ENCODE results near the gene GUCD1. TPM values are rescaled to one million over a fixed set of nuclear protein-coding genes. Genes with fewer than 3 reads are reported as not detected.
A peak's percentile ranks its signal among the peaks of the same experiment; 100 is the strongest.
"Not testable (repeated sequence)": the region's sequence is repeated elsewhere in the genome, so short reads cannot be mapped to it uniquely, and the experiment has no call there.

The GUCD1 gene
- total and polyA plus RNA-seq, 9 donors: 67.1 to 81.1 (median 72.5) TPM

DNA sequence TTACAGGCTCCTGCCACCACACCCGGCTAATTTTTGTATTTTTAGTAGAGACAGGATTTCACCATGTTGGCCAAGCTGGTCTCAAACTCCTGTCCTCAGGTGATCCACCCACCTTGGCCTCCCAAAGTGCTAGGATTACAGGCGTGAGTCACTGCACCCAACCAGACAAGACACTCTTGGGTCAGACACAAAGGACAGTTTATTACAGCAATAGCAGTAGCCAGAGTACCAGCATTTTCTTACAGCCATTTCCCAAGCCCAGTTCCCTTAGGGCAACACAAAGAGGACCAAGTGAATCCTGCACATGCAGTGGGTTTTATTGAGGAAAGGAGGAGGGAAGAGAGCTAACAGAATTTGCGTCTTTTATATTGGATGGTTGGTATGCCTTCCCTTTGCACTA lies 24.0 kb downstream of the GUCD1 start:
- not testable (repeated sequence) for H3K9me3 ChIP-seq (replicated peaks; ENCODE audit: control insufficient read depth, low read depth, low read length); DNase-seq; H3K36me3 ChIP-seq (ENCODE audit: control insufficient read depth, insufficient read depth, low read length); H3K4me3 ChIP-seq (ENCODE audit: low read length); H3K27me3 ChIP-seq (ENCODE audit: control insufficient read depth, insufficient read depth, low read length); H3K4me1 ChIP-seq (ENCODE audit: control insufficient read depth, insufficient read depth, low read length); H3K27ac ChIP-seq (ENCODE audit: low read length)
- WGBS (ENCODE audit: insufficient coverage): 56% methylated on average over 1 of the region's 3 CpGs

DNA sequence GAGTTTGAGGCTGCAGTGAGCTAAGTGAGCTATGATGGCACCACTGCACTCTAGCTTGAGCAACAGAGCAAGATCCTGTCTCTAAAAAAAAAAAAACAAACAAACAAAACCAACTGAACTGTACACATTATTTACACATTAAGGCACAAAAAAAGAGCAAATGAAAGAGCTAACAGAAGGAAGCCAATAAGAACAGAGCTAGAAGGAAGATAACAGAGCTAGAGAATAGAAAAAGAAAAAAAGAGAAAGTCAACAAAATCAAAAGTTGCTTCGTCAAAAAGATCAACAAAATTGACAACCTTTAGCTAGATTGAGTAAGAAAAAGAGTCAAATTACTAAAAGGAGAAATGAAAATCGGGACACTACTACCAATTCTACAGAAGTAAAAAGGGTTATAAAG lies 25.0 kb downstream of the GUCD1 start:
- peaks cover 3% of the 10 kb centered on the region for H3K4me1 ChIP-seq (ENCODE audit: control insufficient read depth, insufficient read depth, low read length)
- no peak overlapping the region for H3K4me3 ChIP-seq (ENCODE audit: low read length)
- no peaks in the 10 kb centered on the region for H3K27me3 ChIP-seq (ENCODE audit: control insufficient read depth, insufficient read depth, low read length)
- no CpG with 5 or more reads among the region's 2 CpGs for WGBS (ENCODE audit: insufficient coverage)
- no peaks in the 10 kb centered on the region for H3K9me3 ChIP-seq (replicated peaks; ENCODE audit: control insufficient read depth, low read depth, low read length)
- no peaks in the 10 kb centered on the region for H3K36me3 ChIP-seq (ENCODE audit: control insufficient read depth, insufficient read depth, low read length)
- no peak overlapping the region for H3K27ac ChIP-seq (ENCODE audit: low read length)
- no peak for DNase-seq

- no peak for DNase-seq
- WGBS (ENCODE audit: insufficient coverage): 58% methylated on average over 1 of the region's 2 CpGs
- no peaks in the 10 kb centered on the region for H3K36me3 ChIP-seq (ENCODE audit: control insufficient read depth, insufficient read depth, low read length)
Measured at GRCh38 chr22:24526191-24526590, 28.7 kb downstream of the GUCD1 start.

GRCh38 chr22:24525416-24526037 lies 29.4 kb downstream of the GUCD1 start:
- no peaks in the 10 kb centered on the region for H3K36me3 ChIP-seq (ENCODE audit: control insufficient read depth, insufficient read depth, low read length)
- peak; percentile 73 for DNase-seq
- no peak overlapping the region for H3K27ac ChIP-seq (ENCODE audit: low read length)

More at GRCh38 chr22:24526191-24526590, 28.7 kb downstream of the GUCD1 start:
- Histone ChIP-seq H3K27me3 (ENCODE audit: control insufficient read depth, insufficient read depth, low read length) (no peaks in the 10 kb centered on the region), H3K4me3 (ENCODE audit: low read length) (no peak overlapping the region), H3K9me3 (replicated peaks; ENCODE audit: control insufficient read depth, low read depth, low read length) (no peaks in the 10 kb centered on the region), H3K27ac (ENCODE audit: low read length) (no peak overlapping the region), H3K4me1 (ENCODE audit: control insufficient read depth, insufficient read depth, low read length) (peaks cover 3% of the 10 kb centered on the region)

DNA sequence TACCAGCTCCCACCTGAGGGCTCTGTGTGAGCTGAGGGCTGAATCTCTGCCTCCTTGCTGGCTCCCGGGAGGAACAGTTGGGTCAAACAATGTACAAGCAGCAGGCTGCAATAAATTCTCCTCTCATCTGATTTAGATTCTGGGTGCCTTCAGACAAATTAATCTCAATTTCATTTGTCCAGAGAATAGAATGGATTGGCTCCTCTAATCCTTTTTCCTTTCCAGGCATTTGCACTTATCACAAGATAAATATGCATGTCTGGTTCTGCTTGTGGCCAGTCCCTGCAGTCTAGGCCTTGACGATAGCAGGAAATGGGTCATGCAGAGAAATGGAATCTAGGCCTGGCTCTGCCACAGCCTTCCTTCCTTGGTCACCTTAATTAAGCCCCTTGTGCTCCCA lies 31.1 kb downstream of the GUCD1 start:
- Histone ChIP-seq H3K4me3 (ENCODE audit: low read length) (no peak overlapping the region), H3K27ac (ENCODE audit: low read length) (no peak overlapping the region), H3K36me3 (ENCODE audit: control insufficient read depth, insufficient read depth, low read length) (no peaks in the 10 kb centered on the region), H3K27me3 (ENCODE audit: control insufficient read depth, insufficient read depth, low read length) (no peaks in the 10 kb centered on the region), H3K4me1 (ENCODE audit: control insufficient read depth, insufficient read depth, low read length) (peaks cover 8% of the 10 kb centered on the region), H3K9me3 (replicated peaks; ENCODE audit: control insufficient read depth, low read depth, low read length) (no peaks in the 10 kb centered on the region)
- no peak for DNase-seq
- WGBS (ENCODE audit: insufficient coverage): 41% methylated on average over 2 of the region's 2 CpGs

More at GRCh38 chr22:24525416-24526037, 29.4 kb downstream of the GUCD1 start:
- Histone ChIP-seq H3K4me1 (ENCODE audit: control insufficient read depth, insufficient read depth, low read length) (peaks cover 3% of the 10 kb centered on the region), H3K4me3 (ENCODE audit: low read length) (no peak overlapping the region), H3K27me3 (ENCODE audit: control insufficient read depth, insufficient read depth, low read length) (no peaks in the 10 kb centered on the region), H3K9me3 (replicated peaks; ENCODE audit: control insufficient read depth, low read depth, low read length) (no peaks in the 10 kb centered on the region)
- WGBS (ENCODE audit: insufficient coverage): 22% methylated on average over 4 of the region's 12 CpGs

DNA sequence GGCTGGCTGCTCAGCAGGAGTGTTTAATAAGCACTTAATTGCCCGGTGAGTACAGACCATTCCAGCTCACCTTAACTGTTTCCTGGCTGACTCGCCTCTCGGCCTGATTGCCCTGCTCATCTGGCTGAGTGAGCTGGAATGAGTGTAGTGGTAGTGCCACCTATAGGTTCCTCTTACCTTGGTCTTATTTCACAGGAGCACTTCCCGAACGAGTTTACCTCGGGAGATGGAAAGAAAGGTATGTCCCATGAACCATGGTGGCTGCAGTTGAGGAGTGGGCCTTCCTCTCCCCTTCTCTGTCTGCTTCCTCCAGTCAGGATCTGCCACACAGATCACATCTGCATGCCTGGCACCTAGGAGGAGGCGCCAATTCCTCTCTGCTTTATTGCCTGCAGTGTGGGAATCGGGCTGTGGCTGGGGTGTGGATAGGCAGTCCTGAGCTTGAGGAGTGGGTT lies 33.1 kb downstream of the GUCD1 start:
- Histone ChIP-seq H3K27me3 (ENCODE audit: control insufficient read depth, insufficient read depth, low read length) (no peaks in the 10 kb centered on the region), H3K27ac (ENCODE audit: low read length) (no peak overlapping the region), H3K36me3 (ENCODE audit: control insufficient read depth, insufficient read depth, low read length) (no peaks in the 10 kb centered on the region), H3K9me3 (replicated peaks; ENCODE audit: control insufficient read depth, low read depth, low read length) (no peaks in the 10 kb centered on the region), H3K4me3 (ENCODE audit: low read length) (no peak overlapping the region), H3K4me1 (ENCODE audit: control insufficient read depth, insufficient read depth, low read length) (peaks cover 8% of the 10 kb centered on the region)
- DNase-seq: peak; percentile 52
- WGBS (ENCODE audit: insufficient coverage): 17% methylated on average over 2 of the region's 8 CpGs

- H3K36me3 ChIP-seq (ENCODE audit: control insufficient read depth, insufficient read depth, low read length): no peaks in the 10 kb centered on the region
- WGBS (ENCODE audit: insufficient coverage): 90% methylated on average over 2 of the region's 5 CpGs
- H3K27me3 ChIP-seq (ENCODE audit: control insufficient read depth, insufficient read depth, low read length): no peaks in the 10 kb centered on the region
- no peaks in the 10 kb centered on the region for H3K9me3 ChIP-seq (replicated peaks; ENCODE audit: control insufficient read depth, low read depth, low read length)
- H3K4me1 ChIP-seq (ENCODE audit: control insufficient read depth, insufficient read depth, low read length): peaks cover 15% of the 10 kb centered on the region
- DNase-seq: no peak
- no peak overlapping the region for H3K4me3 ChIP-seq (ENCODE audit: low read length)
- H3K27ac ChIP-seq (ENCODE audit: low read length): no peak overlapping the region
Measured at GRCh38 chr22:24519496-24519895, 35.4 kb downstream of the GUCD1 start.

DNA sequence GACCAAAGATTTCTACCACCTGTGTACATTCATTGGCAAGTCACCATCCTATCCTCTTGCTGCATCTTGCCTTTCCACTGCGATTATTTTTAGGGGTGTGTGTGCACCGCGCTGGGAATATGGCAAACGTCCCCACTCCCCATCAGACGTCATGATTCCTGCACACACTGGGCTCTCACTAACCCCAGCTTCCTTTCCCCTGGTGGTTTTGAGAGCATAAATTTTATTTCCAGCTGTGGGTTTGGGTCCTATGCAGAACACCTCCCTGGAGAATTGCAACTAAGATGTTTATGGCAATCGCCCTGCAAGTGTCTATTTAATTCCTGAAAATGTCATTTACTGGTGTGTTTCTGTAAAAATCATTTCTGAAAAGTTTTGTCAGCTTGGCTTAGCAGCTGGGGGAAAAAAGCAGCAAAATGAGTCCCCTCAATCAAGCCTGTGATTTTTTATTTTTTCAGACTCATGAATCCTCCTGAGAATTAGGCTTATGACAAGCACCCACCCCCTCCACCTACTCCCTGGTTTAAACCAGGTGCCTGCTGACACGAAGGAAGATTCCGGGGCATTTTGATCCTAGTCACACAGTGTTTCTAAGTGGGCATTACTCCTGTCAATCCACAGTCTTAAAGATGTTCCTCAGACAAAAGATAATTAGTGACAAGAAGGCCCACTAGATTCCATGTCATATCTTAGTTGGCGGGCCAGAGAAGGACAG lies 36.0 kb downstream of the GUCD1 start:
- WGBS (ENCODE audit: insufficient coverage): 70% methylated on average over 2 of the region's 9 CpGs
- Histone ChIP-seq H3K9me3 (replicated peaks; ENCODE audit: control insufficient read depth, low read depth, low read length) (no peaks in the 10 kb centered on the region), H3K27me3 (ENCODE audit: control insufficient read depth, insufficient read depth, low read length) (no peaks in the 10 kb centered on the region), H3K4me1 (ENCODE audit: control insufficient read depth, insufficient read depth, low read length) (peaks cover 19% of the 10 kb centered on the region), H3K4me3 (ENCODE audit: low read length) (no peak overlapping the region), H3K36me3 (ENCODE audit: control insufficient read depth, insufficient read depth, low read length) (no peaks in the 10 kb centered on the region), H3K27ac (ENCODE audit: low read length) (no peak overlapping the region)
- peak; percentile 49 for DNase-seq

DNA sequence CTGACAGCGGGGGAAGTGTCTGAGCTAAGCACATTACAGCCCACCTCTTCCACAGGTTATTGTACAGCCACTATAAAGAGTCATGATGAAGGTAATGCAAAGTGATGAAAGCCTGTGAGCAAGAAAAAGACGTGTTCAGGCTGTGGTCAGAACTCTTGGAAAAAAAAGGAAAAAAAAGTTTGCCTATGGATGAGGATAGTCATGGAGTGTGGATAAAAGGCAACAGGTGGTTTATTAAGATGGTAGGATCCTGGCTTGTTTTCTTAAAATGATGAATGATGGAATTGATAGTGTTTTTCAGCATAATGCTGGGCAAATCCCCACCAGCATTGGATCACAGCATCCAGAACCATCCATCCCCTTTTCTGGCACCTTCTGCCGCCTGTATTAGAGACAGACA lies 36.7 kb downstream of the GUCD1 start:
- H3K4me1 ChIP-seq (ENCODE audit: control insufficient read depth, insufficient read depth, low read length): peaks cover 19% of the 10 kb centered on the region

DNA sequence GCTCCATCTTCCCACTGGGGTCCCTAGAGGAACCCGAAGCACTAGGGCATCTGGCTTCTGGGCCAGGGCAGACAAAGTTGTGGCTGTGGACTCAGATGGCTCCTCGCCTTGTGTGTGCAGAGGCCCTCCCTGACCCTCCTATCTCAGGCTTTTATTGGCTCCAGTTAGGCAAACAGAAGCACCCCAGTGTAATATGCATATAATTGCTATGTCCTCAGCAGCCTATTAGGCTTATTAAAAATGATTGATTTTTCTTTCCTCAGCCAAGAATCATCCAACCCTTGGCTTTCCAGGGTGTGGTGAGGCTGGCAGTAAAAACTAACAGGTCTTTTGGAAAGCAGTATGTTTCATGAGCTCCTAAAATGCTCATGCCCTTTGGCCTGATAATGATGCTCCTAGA lies 37.5 kb downstream of the GUCD1 start:
- H3K27ac ChIP-seq (ENCODE audit: low read length): no peak overlapping the region
- H3K9me3 ChIP-seq (replicated peaks; ENCODE audit: control insufficient read depth, low read depth, low read length): no peaks in the 10 kb centered on the region
- DNase-seq: no peak
- H3K27me3 ChIP-seq (ENCODE audit: control insufficient read depth, insufficient read depth, low read length): no peaks in the 10 kb centered on the region
- no peaks in the 10 kb centered on the region for H3K36me3 ChIP-seq (ENCODE audit: control insufficient read depth, insufficient read depth, low read length)
- H3K4me3 ChIP-seq (ENCODE audit: low read length): no peak overlapping the region
- 80% methylated on average over 1 of the region's 2 CpGs for WGBS (ENCODE audit: insufficient coverage)
- H3K4me1 ChIP-seq (ENCODE audit: control insufficient read depth, insufficient read depth, low read length): peaks cover 19% of the 10 kb centered on the region

More for the DNA sequence above, 36.7 kb downstream of the GUCD1 start:
- H3K27ac ChIP-seq (ENCODE audit: low read length): no peak overlapping the region
- no peak overlapping the region for H3K4me3 ChIP-seq (ENCODE audit: low read length)
- no peak for DNase-seq
- no peaks in the 10 kb centered on the region for H3K36me3 ChIP-seq (ENCODE audit: control insufficient read depth, insufficient read depth, low read length)
- H3K9me3 ChIP-seq (replicated peaks; ENCODE audit: control insufficient read depth, low read depth, low read length): no peaks in the 10 kb centered on the region
- WGBS (ENCODE audit: insufficient coverage): 53% methylated on average over 1 of the region's 3 CpGs
- H3K27me3 ChIP-seq (ENCODE audit: control insufficient read depth, insufficient read depth, low read length): no peaks in the 10 kb centered on the region

Data from muscle of leg (tissue), 11 donors.